DMS79 (cell line): Measurements from ENCODE around the gene CCDC8.
"Not testable (repeated sequence)": the region's sequence is repeated elsewhere in the genome, so short reads cannot be mapped to it uniquely, and the experiment has no call there.

ENCODE experiments used
- DNase-seq: peaks from one replicate; lab custom pipeline; 2025; lab: John Stamatoyannopoulos, UW

CCDC8 gene

DNA sequence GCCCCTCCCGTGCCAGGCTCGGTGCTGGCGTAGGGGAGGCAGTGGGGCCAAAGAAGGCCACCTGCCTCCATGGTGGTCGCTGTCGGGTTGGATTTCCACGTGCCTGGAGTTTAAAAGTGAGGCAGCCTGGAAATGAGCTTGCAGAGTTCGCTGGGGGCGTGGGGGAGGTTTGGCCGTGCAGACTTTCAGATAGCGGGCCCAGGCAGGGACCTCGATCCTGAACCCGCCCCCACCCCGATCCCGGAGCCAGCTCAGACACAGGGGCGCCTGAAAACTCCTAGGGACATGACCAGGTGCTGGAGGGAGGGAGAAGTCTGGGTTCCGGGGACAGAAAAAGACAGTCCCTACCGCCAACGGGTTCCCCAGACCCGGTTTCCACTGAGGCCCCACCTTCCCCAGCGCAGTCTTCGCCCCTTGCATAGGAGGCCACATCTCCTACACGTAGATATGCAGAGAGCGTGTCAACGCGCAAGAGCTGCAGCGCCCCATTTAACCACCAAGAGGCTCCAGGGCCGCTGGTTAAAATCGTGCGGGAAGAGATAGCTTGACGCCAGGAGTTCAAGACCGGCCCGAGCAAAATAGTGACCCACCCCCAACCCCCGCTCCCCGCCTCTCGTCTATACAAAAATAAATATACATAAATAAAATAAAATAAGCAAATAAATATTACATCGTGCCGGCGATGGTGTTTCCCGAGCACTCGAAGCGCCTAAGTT is 8.5 kb downstream of the CCDC8 start:
- peak; percentile 39 for DNase-seq

- DNase-seq, result peak; percentile 6
Measured at GRCh38 chr19:46404055-46404752, 9.2 kb downstream of the CCDC8 start.

DNA sequence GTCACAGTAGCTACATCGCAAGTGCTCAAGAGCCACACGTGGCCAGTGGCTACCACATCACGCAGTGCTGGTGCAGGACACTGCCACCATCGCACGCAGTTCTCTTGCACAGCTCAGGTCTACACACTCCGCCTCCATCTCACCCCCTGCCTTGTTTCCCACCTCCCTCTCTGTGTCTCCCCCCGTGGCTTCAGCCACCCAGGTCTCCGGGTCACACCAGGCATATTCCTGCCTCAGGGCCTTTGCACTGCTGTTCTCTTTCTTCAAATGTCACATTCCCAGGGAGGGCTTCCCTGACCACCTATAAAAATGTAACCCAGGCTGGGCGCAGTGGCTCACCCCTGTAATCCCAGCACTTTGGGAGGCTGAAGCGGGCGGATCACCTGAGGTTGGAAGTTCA is 10.6 kb downstream of the CCDC8 start:
- no peak for DNase-seq

- DNase-seq, result not testable (repeated sequence)
Measured at GRCh38 chr19:46397801-46398479, 15.4 kb downstream of the CCDC8 start.

DNA sequence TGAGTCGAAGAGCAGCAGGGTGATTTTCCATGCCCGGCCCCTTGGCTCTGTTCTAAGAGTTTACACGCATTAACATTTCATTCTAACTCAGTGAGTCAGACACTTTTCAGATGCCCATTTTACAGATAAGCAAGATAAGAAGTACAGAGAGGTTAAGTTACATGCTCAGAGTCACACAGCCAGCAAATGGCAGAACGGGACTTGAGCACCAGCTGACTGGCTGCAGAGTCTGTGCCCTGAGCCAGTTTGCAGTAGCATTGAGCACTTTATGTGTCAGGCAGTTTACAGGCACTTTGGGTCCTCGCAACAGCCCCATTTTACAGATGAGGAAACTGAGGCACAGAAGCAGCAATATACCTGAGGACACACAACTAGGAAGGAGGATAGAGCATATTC is 19.0 kb downstream of the CCDC8 start:
- no peak for DNase-seq

- DNase-seq, result no peak
Measured at GRCh38 chr19:46393456-46394401, 19.6 kb downstream of the CCDC8 start.

DNA sequence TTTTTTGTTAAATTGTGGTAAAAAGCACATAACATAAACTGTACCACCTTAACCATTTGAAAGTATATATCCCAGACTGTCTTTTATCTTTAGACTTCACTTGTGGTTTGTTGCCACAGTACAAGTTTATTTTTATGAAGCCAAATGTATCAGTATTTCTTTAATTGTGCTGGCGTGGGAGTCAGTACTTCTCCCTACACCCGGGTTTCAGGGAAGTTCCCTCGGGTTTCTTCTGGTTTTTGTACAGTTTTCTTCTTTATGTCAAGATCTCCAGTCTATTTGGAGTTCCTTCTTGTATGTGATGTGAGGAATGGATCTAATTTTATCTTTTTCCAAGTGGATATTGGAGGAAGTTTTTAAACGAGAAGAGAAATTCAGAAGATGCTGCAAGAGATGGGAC is 20.5 kb downstream of the CCDC8 start:
- no peak for DNase-seq

GRCh38 chr19:46392252-46392801 is 21.0 kb downstream of the CCDC8 start:
- no peak for DNase-seq

- no peak for DNase-seq
Measured at GRCh38 chr19:46391296-46392251, 21.8 kb downstream of the CCDC8 start.

DNA sequence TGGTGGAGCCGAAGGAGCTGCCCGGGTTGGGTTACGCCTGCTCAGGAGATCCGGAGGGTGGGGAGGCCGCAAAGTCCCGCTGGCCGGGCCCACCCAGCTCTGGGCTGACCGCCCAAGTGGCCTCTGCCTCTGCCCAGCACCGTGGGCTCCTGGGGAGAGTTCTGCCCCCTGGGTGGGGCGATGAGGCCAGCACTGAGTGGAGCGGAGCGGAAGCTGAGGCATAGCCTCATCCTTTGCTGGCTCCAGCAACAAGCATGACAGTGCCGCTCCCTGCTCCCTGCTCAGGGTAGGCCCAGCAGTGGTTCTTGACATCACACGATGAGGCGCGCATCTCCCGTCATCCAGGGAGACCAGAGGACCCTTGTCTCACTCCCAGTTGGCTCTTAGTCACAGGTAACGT is 22.5 kb downstream of the CCDC8 start:
- DNase-seq, result no peak

DNA sequence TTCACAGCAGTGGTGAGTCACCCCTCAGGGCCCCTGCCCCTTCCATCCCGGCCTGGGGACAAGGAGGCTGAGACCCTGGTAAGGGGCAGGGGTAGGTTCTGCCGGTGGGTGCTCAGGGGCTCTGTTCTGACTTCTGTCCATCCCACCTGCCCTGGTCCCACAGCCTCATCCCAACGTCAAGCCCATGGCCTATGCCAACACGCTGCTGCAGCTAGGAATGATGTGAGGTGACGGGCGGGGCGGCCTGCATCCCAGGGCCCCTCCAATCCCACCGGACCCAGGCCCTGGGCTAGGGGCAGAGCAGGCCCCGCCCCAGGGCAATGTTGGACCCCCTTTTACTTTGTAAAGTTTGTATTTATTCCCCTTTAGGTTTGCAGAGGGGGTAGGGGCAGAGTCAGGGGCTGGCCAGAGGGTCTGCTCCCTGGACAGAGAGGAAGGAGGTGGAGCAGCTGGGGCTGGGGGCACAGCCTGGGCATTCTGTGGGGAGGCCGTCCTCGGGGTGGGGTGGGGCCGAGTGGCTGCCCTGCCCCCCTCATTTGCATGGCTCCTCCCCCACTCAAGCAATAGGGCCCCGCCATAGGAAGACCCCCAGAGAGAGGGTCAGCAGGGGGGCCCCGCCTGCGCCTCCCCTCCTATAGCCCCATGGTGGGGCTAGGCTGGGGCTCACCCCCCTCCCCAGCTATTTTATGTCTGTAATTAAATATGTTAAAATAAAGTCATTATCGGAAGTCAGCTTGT is 23.1 kb downstream of the CCDC8 start:
- no peak for DNase-seq

GRCh38 chr19:46388311-46389095 is 24.9 kb downstream of the CCDC8 start:
- no peak for DNase-seq

GRCh38 chr19:46387713-46388130 is 25.6 kb downstream of the CCDC8 start:
- no peak for DNase-seq

DNA sequence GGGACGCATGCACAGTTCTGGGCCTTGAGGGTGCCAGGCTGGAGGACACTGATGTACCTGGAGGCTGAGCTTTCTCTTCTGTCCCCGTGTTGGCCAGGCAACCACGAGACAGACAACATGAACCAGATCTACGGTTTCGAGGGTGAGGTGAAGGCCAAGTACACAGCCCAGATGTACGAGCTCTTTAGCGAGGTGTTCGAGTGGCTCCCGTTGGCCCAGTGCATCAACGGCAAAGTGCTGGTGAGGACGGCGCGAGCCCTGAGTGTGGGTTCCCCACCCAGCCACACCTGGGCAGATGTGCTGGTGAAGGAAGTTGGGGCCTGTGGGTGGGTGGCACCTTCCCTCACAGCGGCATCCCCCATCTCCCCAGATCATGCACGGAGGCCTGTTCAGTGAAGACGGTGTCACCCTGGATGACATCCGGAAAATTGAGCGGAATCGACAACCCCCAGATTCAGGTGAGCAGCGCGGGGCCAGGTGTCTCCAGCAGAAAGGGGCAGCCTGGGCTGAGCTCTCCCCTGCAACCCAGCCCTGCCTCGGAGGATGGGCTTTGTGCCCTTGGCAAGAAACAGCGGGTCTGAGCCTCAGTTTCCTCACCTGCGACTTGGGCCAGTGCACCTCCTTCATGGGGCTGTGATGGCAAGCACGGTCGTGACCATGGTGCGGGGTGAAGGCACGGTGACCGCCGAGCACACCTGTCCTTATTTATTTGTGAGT is 26.2 kb downstream of the CCDC8 start:
- no peak for DNase-seq

DNA sequence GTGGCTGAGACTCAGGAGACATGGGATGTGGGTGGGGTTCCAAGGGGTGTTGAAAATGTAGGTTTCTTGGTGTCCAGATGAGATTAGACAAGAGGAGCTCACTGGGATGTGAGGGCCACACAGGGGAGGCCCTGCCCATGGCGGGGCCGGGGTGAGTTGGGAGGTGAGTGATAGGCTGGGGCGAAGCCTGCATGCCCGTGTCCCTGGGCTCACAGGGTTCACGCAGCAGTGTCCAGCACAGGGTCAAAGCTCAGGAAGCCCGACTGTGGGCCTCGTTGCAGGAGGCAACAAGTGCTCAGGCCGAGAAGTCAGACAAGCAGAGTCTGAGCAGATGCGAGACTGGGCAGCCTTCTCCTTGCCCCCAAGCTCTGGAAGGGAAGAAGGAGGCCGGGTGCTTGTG is 27.2 kb downstream of the CCDC8 start:
- DNase-seq, result no peak

GRCh38 chr19:46385636-46386035 is 27.7 kb downstream of the CCDC8 start:
- DNase-seq, result no peak

- DNase-seq, result no peak
Measured at GRCh38 chr19:46384396-46384795, 29.0 kb downstream of the CCDC8 start.

DNA sequence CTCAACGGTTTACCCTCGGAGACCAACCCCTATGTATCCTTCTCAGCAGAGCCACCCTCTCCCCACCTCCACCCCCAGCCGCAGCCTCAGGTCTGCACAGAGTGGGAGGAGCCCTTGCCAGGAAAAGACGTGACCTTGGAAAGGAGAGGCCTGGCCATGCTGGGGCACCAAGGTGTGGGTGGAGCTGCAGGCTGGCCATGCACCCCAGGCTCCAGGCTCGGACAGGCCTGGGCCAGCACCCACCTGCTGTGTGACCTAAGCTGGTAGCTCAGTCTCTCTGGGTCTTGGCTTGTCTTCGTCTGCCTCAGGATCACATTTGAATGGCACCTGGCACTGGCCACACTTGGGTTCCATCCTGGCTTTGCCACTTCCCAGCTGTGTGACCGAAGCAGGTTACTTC is 29.5 kb downstream of the CCDC8 start:
- DNase-seq, result no peak
